GM12878 (cell line): Measurements from ENCODE around the gene RALGAPB. TPM values are rescaled to one million over a fixed set of nuclear protein-coding genes. Genes with fewer than 3 reads are reported as not detected.

Source experiments
- ATAC-seq: fragments of 200-7000 bp; cut with Tn5 transposase; 3 replicates; pipeline ENCODE4 v1.9.1; 2020; ENCODE audit warnings: mild to moderate bottlenecking, moderate library complexity
- BruUV-seq: library from RNA; stranded (reverse); fragments of 400-500 nt; replicated peaks from 2 replicates; lab custom pipeline; 2021; lab: Mats Ljungman, UMichigan
- CTCF ChIA-PET: fragments of 300-600 bp; sonication (Branson Sonifier 250); formaldehyde crosslinking; extraction: SDS; loops from one replicate; lab custom pipeline; 2021; ENCODE audit warnings: inconsistent platforms; lab: Yijun Ruan, JAX
- POLR2A ChIA-PET: fragments of 350-600 bp; formaldehyde crosslinking; extraction: SDS; loops from one replicate; lab custom pipeline; 2021; ENCODE audit warnings: inconsistent platforms; lab: Charles Lee
- RAD21 ChIA-PET: fragments of 300-600 bp; sonication (Branson Sonifier 250); formaldehyde crosslinking; loops from one replicate; lab custom pipeline; 2023; ENCODE audit warnings: antibody characterized with exemption; ENCODE audit not compliant: unreplicated experiment; lab: Charles Lee
- SMC1A ChIA-PET: fragments of 300-600 bp; sonication (Branson Sonifier 250); formaldehyde crosslinking; loops from one replicate; lab custom pipeline; 2023; ENCODE audit not compliant: unreplicated experiment, uncharacterized antibody; lab: Charles Lee
- DNase-seq: peaks from one replicate; pipeline ENCODE4 v3.0.0-alpha.2; 2011; ENCODE audit warnings: low read depth, low spot score
- FAIRE-seq: peaks from 3 replicates; lab custom pipeline; 2011; peaks lifted over from hg19 to GRCh38; lab: Jason Lieb, UNC
- H2AFZ ChIP-seq: 2 replicates; pipeline ENCODE4 v1.6.0; 2011; ENCODE audit warnings: low read depth, low read length, control low read depth; ENCODE audit not compliant: control insufficient read depth
- H3K27ac ChIP-seq: 2 replicates; pipeline ENCODE4 v1.5.1; 2011; ENCODE audit warnings: control low read depth; ENCODE audit not compliant: control insufficient read depth, insufficient read depth
- H3K27me3 ChIP-seq, 2 experiments: replicated peaks in 1 of 2; 2 replicates each; pipeline versions ENCODE4 v1.6.0 to v1.6.1; 2011; ENCODE audit warnings: low read length in 1 of 2; ENCODE audit not compliant: control insufficient read depth in 2 of 2, insufficient read depth in 2 of 2
- H3K36me3 ChIP-seq, 2 experiments: 2 replicates each; pipeline ENCODE4 v1.5.1; 2011; ENCODE audit warnings: low read length in 1 of 2; ENCODE audit not compliant: control insufficient read depth in 2 of 2, insufficient read depth in 2 of 2
- H3K4me1 ChIP-seq: 2 replicates; pipeline ENCODE4 v1.6.1; 2011; ENCODE audit warnings: mild to moderate bottlenecking, low read length, moderate library complexity, mixed read lengths; ENCODE audit not compliant: control insufficient read depth, insufficient read depth
- H3K4me2 ChIP-seq: 2 replicates; pipeline ENCODE4 v1.6.0; 2011; ENCODE audit warnings: control low read depth; ENCODE audit not compliant: control insufficient read depth, insufficient read depth
- H3K4me3 ChIP-seq: fragments of 200-600 bp; sonication (generic); 2 replicates; pipeline ENCODE4 v1.5.1; 2016
- H3K79me2 ChIP-seq: 2 replicates; pipeline ENCODE4 v1.6.0; 2011; ENCODE audit warnings: low read length; ENCODE audit not compliant: control insufficient read depth, insufficient read depth
- H3K9ac ChIP-seq: 2 replicates; pipeline ENCODE4 v1.8.0; 2011; ENCODE audit warnings: low read length, control low read depth, mixed read lengths; ENCODE audit not compliant: control insufficient read depth, insufficient read depth
- H3K9me3 ChIP-seq: replicated peaks from 3 replicates; pipeline ENCODE4 v1.5.1; 2011; ENCODE audit warnings: mild to moderate bottlenecking, low read length; ENCODE audit not compliant: control insufficient read depth, insufficient read depth
- H4K20me1 ChIP-seq: 2 replicates; pipeline ENCODE4 v1.6.0; 2011; ENCODE audit not compliant: control insufficient read depth, insufficient read depth
- CBX3 ChIP-seq: fragments of 200-600 bp; sonication (generic); IDR thresholded peaks from 2 replicates; pipeline ENCODE4 v1.6.1; 2016; ENCODE audit warnings: low read depth, borderline replicate concordance
- DPF2 ChIP-seq: fragments of 450-650 bp; IDR thresholded peaks from 2 replicates; pipeline ENCODE4 v1.6.1; 2017; ENCODE audit warnings: mild to moderate bottlenecking
- PML ChIP-seq: IDR thresholded peaks from 2 replicates; pipeline ENCODE4 v1.6.1; 2012; ENCODE audit warnings: low read length, inconsistent platforms
- RELA ChIP-seq: fragments of 450-650 bp; IDR thresholded peaks from 2 replicates; pipeline ENCODE4 v1.8.0; 2014; ENCODE audit warnings: borderline replicate concordance; ENCODE audit not compliant: partially characterized antibody
- ZBTB33 ChIP-seq: fragments of 450-650 bp; IDR thresholded peaks from 2 replicates; pipeline ENCODE4 v1.6.1; 2017; ENCODE audit warnings: mild to moderate bottlenecking
- WGBS: methylation state at CpG from one replicate; pipeline ENCODE4 v1.1.6; 2016; ENCODE audit warnings: low lambda C conversion rate; ENCODE audit not compliant: insufficient replicate concordance, insufficient coverage; ENCODE audit errors: missing lambda C conversion rate; 5-methylcytosine and 5-hydroxymethylcytosine counted together
- in situ Hi-C: fragments of 300-500 bp; cut with MboI; formaldehyde crosslinking; loops from 9 replicates; pipeline ENCODE4 v1.14.3; 2018; ENCODE audit warnings: mixed read lengths
- intact Hi-C: fragments of 100-400 bp; cut with micrococcal nuclease; formaldehyde crosslinking; loops from one replicate; pipeline ENCODE4 v1.14.2; 2022; ENCODE audit not compliant: unreplicated experiment
- polyA plus RNA-seq, 11 experiments: library from polyadenylated mRNA; depleted of rRNA in 4 of 11; unstranded in 6 of 11; stranded (reverse) in 5 of 11; fragments of >200 nt; fragmentation: Nextera tagmentation in 4 of 11; fragmentation: Illumina TruSeq in 1 of 11; extraction: Ambion mirVana in 4 of 11; extraction: Trizol in 1 of 11; gene quantifications; 1 replicate in 1 of 11; 2 replicates in 10 of 11; pipeline versions ENCODE4 v1.2.1 to v1.2.3, GENCODE V29; 2011 to 2016; ENCODE audit warnings: inconsistent platforms in 2 of 11, missing spikeins in 2 of 11, low read depth in 1 of 11
- total RNA-seq, 4 experiments: library from RNA; depleted of rRNA in 3 of 4; stranded (reverse); fragments of >200 nt in 3 of 4; fragmentation: Illumina TruSeq in 1 of 4; extraction: Trizol in 1 of 4; gene quantifications; 2 replicates each; pipeline versions ENCODE4 v1.2.1 to v1.2.3, GENCODE V29; 2013 to 2021
- TF ChIP-seq, protein P1 (sequence below): fragments of 450-650 bp; conservative IDR thresholded peaks from 2 replicates; pipeline ENCODE4 v1.6.1; 2017; ENCODE audit warnings: mild to moderate bottlenecking, moderate library complexity

RALGAPB gene
- total and polyA plus RNA-seq, 10 of the 15 experiments (the other 5 are each of a cell fraction or from before 2014, with no cell fraction given), result 3.7 to 23.2 (median 15.5) TPM

DNA sequence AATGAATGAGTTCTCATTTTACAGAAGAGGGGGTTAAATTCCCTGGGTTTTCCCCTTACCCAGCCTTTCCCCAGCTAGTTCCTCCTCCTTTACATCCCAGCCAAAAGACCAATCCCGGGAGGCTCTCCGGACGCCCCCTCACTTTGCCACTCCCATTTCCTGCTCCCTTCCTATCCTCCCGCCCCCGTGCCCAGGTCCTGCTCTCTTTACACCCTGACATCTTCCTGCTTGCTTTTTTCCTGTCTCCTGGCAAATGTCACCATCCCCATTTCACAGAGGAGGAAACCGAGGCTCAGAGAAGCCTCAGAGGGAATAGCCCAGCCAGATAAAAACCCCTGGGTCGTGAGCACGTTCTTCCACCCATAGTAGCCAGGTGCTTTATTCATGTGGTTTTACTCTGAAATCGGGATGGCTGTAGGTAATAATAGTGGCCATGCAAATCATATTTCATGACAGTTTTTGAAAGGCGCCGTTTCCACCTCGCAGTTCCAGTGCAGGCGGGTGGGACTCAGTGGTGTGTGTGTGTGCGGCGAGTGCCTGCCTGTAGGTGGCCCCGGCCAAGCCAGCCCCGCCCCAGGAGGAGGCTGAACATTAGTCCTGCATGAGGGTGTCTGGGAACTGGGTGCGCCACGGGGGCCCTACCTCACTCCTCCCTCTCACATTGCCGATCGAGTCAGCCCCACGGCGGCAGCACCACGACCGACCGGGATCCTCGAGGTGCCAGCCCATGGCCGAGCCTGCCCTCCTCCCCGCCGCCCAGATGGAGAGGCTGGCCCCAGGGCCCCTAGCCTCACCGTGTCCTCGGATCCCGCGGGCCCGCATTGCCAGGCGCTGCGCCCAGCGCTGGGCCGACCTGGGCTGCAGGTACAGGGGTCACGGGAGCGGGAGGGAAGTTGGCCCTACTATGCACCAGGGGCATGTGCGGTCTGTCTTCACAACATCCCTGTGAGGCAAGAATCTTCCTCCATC, 128.9 kb downstream of the RALGAPB start, which contains the start of gene ARHGAP40:
TSS of gene ARHGAP40 (plus strand) at position 594 of the 969 bp plus-strand sequence.
- no peak within 1 kb of the TSS for H3K4me3 ChIP-seq
- ChIA-PET POLR2A (no interaction called here), SMC1A (no interaction called here), RAD21 (no interaction called here), CTCF (no interaction called here)
- H3K9ac ChIP-seq, result no peak within 1 kb of the TSS
- H3K9me3 ChIP-seq, result no peaks in the 10 kb centered on the region
- peaks cover 4 to 9% of the 10 kb centered on the region in 2 experiments for H3K27me3 ChIP-seq
- H4K20me1 ChIP-seq, result no peaks in the 10 kb centered on the region
- no TSS peak for BruUV-seq
- ATAC-seq (peak; percentile 78), DNase-seq (no peak), FAIRE-seq (no peak)
- H3K4me2 ChIP-seq, result 0 out of 2 replicates have a peak within 1 kb of the TSS, but pooled peaks have one; percentile 7
- no peak within 1 kb of the TSS for H2AFZ ChIP-seq
- 4% methylated on average over 42 of the region's 42 CpGs for WGBS
- H3K36me3 ChIP-seq, result no peaks in the 10 kb centered on the region
- in situ Hi-C loops (no loop called here), intact Hi-C loops (no loop called here)
- TF ChIP-seq ZBTB33, result no peak
- TF ChIP-seq, protein P1, sequence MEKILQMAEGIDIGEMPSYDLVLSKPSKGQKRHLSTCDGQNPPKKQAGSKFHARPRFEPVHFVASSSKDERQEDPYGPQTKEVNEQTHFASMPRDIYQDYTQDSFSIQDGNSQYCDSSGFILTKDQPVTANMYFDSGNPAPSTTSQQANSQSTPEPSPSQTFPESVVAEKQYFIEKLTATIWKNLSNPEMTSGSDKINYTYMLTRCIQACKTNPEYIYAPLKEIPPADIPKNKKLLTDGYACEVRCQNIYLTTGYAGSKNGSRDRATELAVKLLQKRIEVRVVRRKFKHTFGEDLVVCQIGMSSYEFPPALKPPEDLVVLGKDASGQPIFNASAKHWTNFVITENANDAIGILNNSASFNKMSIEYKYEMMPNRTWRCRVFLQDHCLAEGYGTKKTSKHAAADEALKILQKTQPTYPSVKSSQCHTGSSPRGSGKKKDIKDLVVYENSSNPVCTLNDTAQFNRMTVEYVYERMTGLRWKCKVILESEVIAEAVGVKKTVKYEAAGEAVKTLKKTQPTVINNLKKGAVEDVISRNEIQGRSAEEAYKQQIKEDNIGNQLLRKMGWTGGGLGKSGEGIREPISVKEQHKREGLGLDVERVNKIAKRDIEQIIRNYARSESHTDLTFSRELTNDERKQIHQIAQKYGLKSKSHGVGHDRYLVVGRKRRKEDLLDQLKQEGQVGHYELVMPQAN, result no peak
- no peak for TF ChIP-seq CBX3
- TF ChIP-seq RELA, result no peak
- TF ChIP-seq PML, result no peak
- TF ChIP-seq DPF2, result 0 out of 2 replicates have a peak, but pooled peaks have one; percentile 27
- no peak within 1 kb of the TSS for H3K27ac ChIP-seq
- no peaks in the 10 kb centered on the region for H3K4me1 ChIP-seq
- no peaks in the 10 kb centered on the region for H3K79me2 ChIP-seq
